Right lobe of liver (tissue), 4 donors: ENCODE results near the gene C2CD5.

Source experiments
- POLR2A ChIP-seq: fragments of 450-650 bp; IDR thresholded peaks from one replicate; pipeline ENCODE4 v1.6.1; 2017; ENCODE audit warnings: antibody characterized with exemption, mild to moderate bottlenecking
- TF ChIP-seq, protein P1 (sequence below), 4 donors: fragments of 200-600 bp in 3 of 4; fragments of 450-650 bp in 1 of 4; IDR thresholded peaks; one replicate each; pipeline versions ENCODE4 v1.5.1 to v1.8.0; 2016 to 2022; ENCODE audit warnings: antibody characterized with exemption in 4 of 4, mild to moderate bottlenecking in 2 of 4
- donor health status: DM: no; HTN: no; CAD: no.
- donor health status: DM: no; HTN: no; CAD: no.
- donor health status: DM: no; HTN: yes; CAD: no.

DNA sequence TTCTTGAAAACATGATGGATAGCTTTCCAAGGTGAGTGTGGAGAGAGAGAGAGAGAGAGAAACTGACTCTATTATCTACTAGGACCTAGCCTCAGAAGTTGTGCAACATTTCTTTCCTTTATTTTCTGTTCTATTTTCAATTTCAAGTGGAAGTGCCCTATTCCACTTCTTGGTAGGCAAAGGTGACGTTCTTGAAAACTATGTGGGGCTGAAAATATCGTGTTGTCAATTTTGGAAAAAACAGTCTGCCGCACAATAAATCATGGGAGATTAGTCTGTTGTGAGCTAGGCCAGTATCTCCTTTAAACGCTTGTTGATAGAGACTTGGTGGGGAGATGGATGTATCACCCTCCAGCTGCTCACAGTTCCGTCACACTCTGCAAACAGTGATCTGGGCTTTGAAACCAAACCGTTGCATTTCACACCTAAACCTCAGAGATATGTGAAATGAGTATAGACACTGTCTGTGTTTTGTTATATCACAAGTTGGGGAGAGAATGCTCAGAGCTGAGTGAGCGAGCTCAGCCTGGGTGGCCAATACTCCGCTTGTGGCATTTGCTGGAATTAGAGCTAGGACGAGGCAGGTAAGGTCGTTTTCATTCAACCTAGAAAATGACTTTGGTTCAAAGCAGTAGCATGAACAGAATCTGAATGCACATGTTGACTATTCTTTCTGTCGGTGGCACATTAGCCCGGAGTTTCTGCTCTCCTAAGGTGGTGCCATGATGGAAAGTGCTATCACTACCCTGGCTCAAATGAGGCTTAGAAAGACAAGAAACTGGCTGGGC lies 134.8 kb downstream of the C2CD5 start:
- TF ChIP-seq, protein P1, sequence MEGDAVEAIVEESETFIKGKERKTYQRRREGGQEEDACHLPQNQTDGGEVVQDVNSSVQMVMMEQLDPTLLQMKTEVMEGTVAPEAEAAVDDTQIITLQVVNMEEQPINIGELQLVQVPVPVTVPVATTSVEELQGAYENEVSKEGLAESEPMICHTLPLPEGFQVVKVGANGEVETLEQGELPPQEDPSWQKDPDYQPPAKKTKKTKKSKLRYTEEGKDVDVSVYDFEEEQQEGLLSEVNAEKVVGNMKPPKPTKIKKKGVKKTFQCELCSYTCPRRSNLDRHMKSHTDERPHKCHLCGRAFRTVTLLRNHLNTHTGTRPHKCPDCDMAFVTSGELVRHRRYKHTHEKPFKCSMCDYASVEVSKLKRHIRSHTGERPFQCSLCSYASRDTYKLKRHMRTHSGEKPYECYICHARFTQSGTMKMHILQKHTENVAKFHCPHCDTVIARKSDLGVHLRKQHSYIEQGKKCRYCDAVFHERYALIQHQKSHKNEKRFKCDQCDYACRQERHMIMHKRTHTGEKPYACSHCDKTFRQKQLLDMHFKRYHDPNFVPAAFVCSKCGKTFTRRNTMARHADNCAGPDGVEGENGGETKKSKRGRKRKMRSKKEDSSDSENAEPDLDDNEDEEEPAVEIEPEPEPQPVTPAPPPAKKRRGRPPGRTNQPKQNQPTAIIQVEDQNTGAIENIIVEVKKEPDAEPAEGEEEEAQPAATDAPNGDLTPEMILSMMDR (IDR thresholded peaks at IDR 0.05) = no peak
- TF ChIP-seq POLR2A = no peak
